OCI-LY7 (cell line): ENCODE measurements around the gene SEMA3D. TPM values are rescaled to one million over a fixed set of nuclear protein-coding genes. Genes with fewer than 3 reads are reported as not detected.

Experiments
- BruUV-seq: library from RNA; stranded (reverse); fragments of 400-500 nt; replicated peaks from 2 replicates; lab custom pipeline; 2021; lab: Mats Ljungman, UMichigan
- CTCF ChIA-PET: fragments of 300-600 bp; sonication (Branson Sonifier 250); formaldehyde crosslinking; loops from one replicate; lab custom pipeline; 2022; ENCODE audit warnings: antibody characterized with exemption; ENCODE audit not compliant: unreplicated experiment; lab: Charles Lee
- POLR2A ChIA-PET: fragments of 300-600 bp; sonication (Branson Sonifier 250); formaldehyde crosslinking; loops from one replicate; lab custom pipeline; 2022; ENCODE audit warnings: antibody characterized with exemption; lab: Charles Lee
- DNase-seq: peaks from one replicate; pipeline ENCODE4 v3.0.0-alpha.2; 2015; ENCODE audit warnings: low spot score
- H2AFZ ChIP-seq: fragments of 200-600 bp; sonication (generic), shearing (Covaris generic); 2 replicates; pipeline ENCODE4 v1.6.1; 2014; ENCODE audit warnings: mild to moderate bottlenecking, antibody characterized with exemption, low read length, moderate library complexity
- H3K27ac ChIP-seq: fragments of 200-600 bp; sonication (generic); 2 replicates; pipeline ENCODE4 v1.5.1; 2014; ENCODE audit warnings: mixed run types, low read depth, mild to moderate bottlenecking, moderate library complexity, low read length, inconsistent platforms; ENCODE audit not compliant: poor library complexity, severe bottlenecking
- H3K36me3 ChIP-seq: fragments of 200-600 bp; sonication (generic); 2 replicates; pipeline ENCODE4 v1.6.1; 2014; ENCODE audit warnings: mild to moderate bottlenecking, antibody characterized with exemption, low read length, moderate library complexity, mixed read lengths; ENCODE audit not compliant: insufficient read depth
- H3K4me1 ChIP-seq: fragments of 200-600 bp; sonication (generic); 2 replicates; pipeline ENCODE4 v1.5.1; 2014; ENCODE audit warnings: mild to moderate bottlenecking, low read length; ENCODE audit not compliant: insufficient read depth, poor library complexity, severe bottlenecking
- H3K4me2 ChIP-seq: fragments of 200-600 bp; sonication (generic); 2 replicates; pipeline ENCODE4 v1.6.1; 2014; ENCODE audit warnings: mild to moderate bottlenecking, low read length
- H3K4me3 ChIP-seq: fragments of 200-600 bp; sonication (generic); 2 replicates; pipeline ENCODE4 v1.5.1; 2014; ENCODE audit warnings: mild to moderate bottlenecking, low read depth, low read length; ENCODE audit not compliant: poor library complexity, severe bottlenecking
- H3K79me2 ChIP-seq: fragments of 200-600 bp; sonication (generic); 2 replicates; pipeline ENCODE4 v1.6.1; 2016; ENCODE audit warnings: low read depth, mild to moderate bottlenecking, low read length, moderate library complexity, mixed read lengths; ENCODE audit not compliant: insufficient read depth
- H3K9me2 ChIP-seq: fragments of 200-600 bp; sonication (generic); 2 replicates; pipeline ENCODE4 v1.6.1; 2016; ENCODE audit warnings: mild to moderate bottlenecking, low read length, mixed read lengths; ENCODE audit not compliant: insufficient read depth
- H3K9me3 ChIP-seq: fragments of 200-600 bp; sonication (generic); 2 replicates; pipeline ENCODE4 v1.6.1; 2014; ENCODE audit warnings: mild to moderate bottlenecking, mixed run types, low read length, mixed read lengths
- H4K20me1 ChIP-seq: fragments of 200-600 bp; sonication (generic); 2 replicates; pipeline ENCODE4 v1.6.1; 2014; ENCODE audit warnings: mild to moderate bottlenecking, antibody characterized with exemption, low read length, moderate library complexity, mixed read lengths; ENCODE audit not compliant: insufficient read depth
- EZH2phosphoT487 ChIP-seq: fragments of 200-600 bp; sonication (generic); IDR thresholded peaks from 2 replicates; pipeline ENCODE4 v1.6.1; 2018; ENCODE audit warnings: low read depth, borderline replicate concordance, mild to moderate bottlenecking, mixed run types, antibody characterized with exemption, low read length, moderate library complexity, mixed read lengths
- intact Hi-C: fragments of 100-400 bp; cut with micrococcal nuclease; formaldehyde crosslinking; loops from one replicate; pipeline ENCODE4 v1.10.0; 2022; ENCODE audit not compliant: unreplicated experiment
- total RNA-seq, 2 experiments: library from RNA; depleted of rRNA in 1 of 2; stranded (reverse); fragments of >200 nt in 1 of 2; shearing (Covaris generic) in 1 of 2; gene quantifications; 2 replicates each; pipeline ENCODE4 v1.2.3, GENCODE V29; 2014 to 2022
- TF ChIP-seq, protein P1 (sequence below): fragments of 200-600 bp; sonication (generic); conservative IDR thresholded peaks from 2 replicates; pipeline ENCODE4 v1.5.1; 2014; ENCODE audit warnings: mild to moderate bottlenecking, antibody characterized with exemption, low read length, moderate library complexity, mixed read lengths

Gene SEMA3D
- total RNA-seq, 2 experiments from 2014 or later = not detected

DNA sequence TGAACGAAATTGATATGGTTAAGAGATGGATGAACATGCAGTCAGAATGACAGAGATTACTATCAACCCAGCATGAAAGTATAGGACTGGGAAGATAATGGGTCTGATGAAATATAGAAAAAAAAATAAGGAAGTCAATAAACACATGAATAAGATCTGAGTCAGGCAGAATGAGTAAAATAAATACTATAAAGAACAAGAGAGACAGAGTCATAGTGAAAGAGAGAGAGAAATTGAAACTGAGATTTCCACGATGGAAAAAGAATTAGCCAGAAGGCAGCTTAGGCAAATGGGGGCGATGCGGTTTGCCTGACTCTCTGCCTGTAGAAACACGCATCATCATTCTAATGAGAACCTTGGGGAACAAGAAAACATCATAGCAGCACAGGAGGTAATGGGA is 26.6 kb downstream of the SEMA3D start:
- H3K4me3 ChIP-seq = no peak overlapping the region
- H2AFZ ChIP-seq = no peak overlapping the region
- POLR2A ChIA-PET = no interaction called here
- no peak overlapping the region for H3K27ac ChIP-seq
- no peaks in the 10 kb centered on the region for H3K4me1 ChIP-seq
- no peaks in the 10 kb centered on the region for H4K20me1 ChIP-seq
- intact Hi-C loops = no loop called here
- no peak overlapping the region for H3K4me2 ChIP-seq
- DNase-seq = no peak
- no peaks in the 10 kb centered on the region for H3K79me2 ChIP-seq
- TF ChIP-seq EZH2phosphoT487 = no peak
- TF ChIP-seq, protein P1, sequence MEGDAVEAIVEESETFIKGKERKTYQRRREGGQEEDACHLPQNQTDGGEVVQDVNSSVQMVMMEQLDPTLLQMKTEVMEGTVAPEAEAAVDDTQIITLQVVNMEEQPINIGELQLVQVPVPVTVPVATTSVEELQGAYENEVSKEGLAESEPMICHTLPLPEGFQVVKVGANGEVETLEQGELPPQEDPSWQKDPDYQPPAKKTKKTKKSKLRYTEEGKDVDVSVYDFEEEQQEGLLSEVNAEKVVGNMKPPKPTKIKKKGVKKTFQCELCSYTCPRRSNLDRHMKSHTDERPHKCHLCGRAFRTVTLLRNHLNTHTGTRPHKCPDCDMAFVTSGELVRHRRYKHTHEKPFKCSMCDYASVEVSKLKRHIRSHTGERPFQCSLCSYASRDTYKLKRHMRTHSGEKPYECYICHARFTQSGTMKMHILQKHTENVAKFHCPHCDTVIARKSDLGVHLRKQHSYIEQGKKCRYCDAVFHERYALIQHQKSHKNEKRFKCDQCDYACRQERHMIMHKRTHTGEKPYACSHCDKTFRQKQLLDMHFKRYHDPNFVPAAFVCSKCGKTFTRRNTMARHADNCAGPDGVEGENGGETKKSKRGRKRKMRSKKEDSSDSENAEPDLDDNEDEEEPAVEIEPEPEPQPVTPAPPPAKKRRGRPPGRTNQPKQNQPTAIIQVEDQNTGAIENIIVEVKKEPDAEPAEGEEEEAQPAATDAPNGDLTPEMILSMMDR = no peak
- CTCF ChIA-PET = no interaction called here
- no peaks in the 10 kb centered on the region for H3K9me3 ChIP-seq
- no peaks in the 10 kb centered on the region for H3K9me2 ChIP-seq
- no peaks in the 10 kb centered on the region for H3K36me3 ChIP-seq
- BruUV-seq = no TSS peak

DNA sequence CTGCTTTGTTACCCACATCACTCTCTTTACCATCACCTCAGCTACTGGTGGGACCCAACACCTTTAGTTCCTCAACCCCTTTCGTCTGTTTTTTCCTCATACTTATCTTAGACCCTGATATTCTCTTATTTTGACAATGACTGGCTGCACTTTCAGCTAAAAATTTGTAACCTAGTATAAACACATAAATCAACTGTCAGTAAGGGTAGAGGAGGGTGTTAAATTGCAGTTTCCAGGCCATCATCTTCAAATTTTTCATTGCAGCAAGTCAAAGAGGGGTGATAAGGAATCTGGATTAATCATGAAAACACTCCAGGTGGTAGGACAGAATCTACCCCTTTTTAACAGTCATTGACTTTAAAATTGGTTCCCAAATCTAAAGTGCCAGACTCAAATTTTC is 27.9 kb downstream of the SEMA3D start:
- TF ChIP-seq, protein P1 = no peak
- no peak for TF ChIP-seq EZH2phosphoT487
- no peak overlapping the region for H3K27ac ChIP-seq
- H3K9me2 ChIP-seq = no peaks in the 10 kb centered on the region
- H4K20me1 ChIP-seq = no peaks in the 10 kb centered on the region
- H3K9me3 ChIP-seq = no peaks in the 10 kb centered on the region
- no peaks in the 10 kb centered on the region for H3K36me3 ChIP-seq
- no peak overlapping the region for H2AFZ ChIP-seq
- DNase-seq = no peak
- BruUV-seq = no TSS peak
- H3K4me3 ChIP-seq = no peak overlapping the region
- ChIA-PET CTCF (no interaction called here), POLR2A (no interaction called here)
- no peak overlapping the region for H3K4me2 ChIP-seq
- no peaks in the 10 kb centered on the region for H3K79me2 ChIP-seq
- intact Hi-C loops = no loop called here
- no peaks in the 10 kb centered on the region for H3K4me1 ChIP-seq

DNA sequence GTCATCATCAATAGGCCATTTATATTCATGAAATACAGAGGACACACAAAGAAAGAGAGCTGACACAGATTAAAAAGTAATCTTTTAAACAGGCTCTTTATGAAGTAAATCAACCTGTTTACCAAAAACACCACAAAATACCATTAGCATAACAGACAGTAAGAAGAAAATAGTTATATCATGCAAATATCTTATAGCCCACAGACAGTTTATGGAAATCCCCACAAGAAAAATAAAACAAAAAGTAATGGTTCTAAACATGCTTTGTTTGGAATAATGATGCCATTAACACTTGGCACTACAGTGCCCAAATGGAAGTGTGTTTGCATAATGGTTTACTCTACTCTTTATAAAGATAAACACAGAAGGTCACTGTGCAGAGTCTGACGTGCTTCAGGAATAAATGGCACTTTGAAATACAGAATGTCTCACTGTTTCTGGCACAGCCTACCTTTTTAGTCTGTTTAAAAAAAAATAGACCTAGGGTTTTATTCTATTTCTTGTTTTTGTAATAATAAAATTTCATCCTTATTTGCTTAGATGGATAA is 30.1 kb downstream of the SEMA3D start:
- TF ChIP-seq, protein P1 = no peak
- no peak for TF ChIP-seq EZH2phosphoT487
- H3K36me3 ChIP-seq = no peaks in the 10 kb centered on the region
- DNase-seq = no peak
- no peaks in the 10 kb centered on the region for H3K9me2 ChIP-seq
- no peak overlapping the region for H3K4me2 ChIP-seq
- no peak overlapping the region for H3K4me3 ChIP-seq
- intact Hi-C loops = no loop called here
- H4K20me1 ChIP-seq = no peaks in the 10 kb centered on the region
- BruUV-seq = no TSS peak
- ChIA-PET POLR2A (no interaction called here), CTCF (no interaction called here)
- no peak overlapping the region for H3K27ac ChIP-seq
- no peaks in the 10 kb centered on the region for H3K79me2 ChIP-seq
- no peaks in the 10 kb centered on the region for H3K4me1 ChIP-seq
- no peak overlapping the region for H2AFZ ChIP-seq
- H3K9me3 ChIP-seq = no peaks in the 10 kb centered on the region
